Gastroesophageal sphincter (tissue), 3 donors: ENCODE data around the gene RAC2.

Experiments
- EP300 ChIP-seq: sonication (generic); formaldehyde crosslinking; IDR thresholded peaks from one replicate; pipeline ENCODE4 v1.6.1; 2017; ENCODE audit warnings: antibody characterized with exemption, mild to moderate bottlenecking
- POLR2A ChIP-seq, 2 donors: fragments of 450-650 bp; IDR thresholded peaks; one replicate each; pipeline ENCODE4 v1.6.1; 2017; ENCODE audit warnings: antibody characterized with exemption in 2 of 2, mild to moderate bottlenecking in 2 of 2, moderate library complexity in 1 of 2
- TF ChIP-seq, protein P1 (sequence below), 4 experiments: fragments of 200-600 bp in 2 of 4; fragments of 450-650 bp in 2 of 4; sonication (generic) in 1 of 4; IDR thresholded peaks; one replicate each; pipeline ENCODE4 v1.5.1; 2017 to 2019; ENCODE audit warnings: antibody characterized with exemption in 4 of 4, mild to moderate bottlenecking in 2 of 4, moderate library complexity in 2 of 4

DNA sequence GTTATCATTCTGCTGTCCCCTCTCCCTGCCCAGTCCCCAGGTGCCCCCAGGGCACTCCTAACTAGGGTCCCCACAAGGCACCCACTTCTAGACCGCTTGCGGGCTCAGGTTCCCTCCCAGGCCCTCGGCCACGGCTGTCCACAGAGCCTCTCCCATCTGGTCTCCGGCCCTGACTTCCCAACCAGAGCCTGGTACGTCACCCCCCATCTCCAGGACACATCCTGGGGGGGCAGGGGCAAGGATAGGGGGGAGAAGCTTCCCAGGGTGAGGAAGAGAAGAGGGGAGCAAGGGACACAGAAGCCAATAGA, 32.2 kb downstream of the RAC2 start:
- TF ChIP-seq, protein P1, sequence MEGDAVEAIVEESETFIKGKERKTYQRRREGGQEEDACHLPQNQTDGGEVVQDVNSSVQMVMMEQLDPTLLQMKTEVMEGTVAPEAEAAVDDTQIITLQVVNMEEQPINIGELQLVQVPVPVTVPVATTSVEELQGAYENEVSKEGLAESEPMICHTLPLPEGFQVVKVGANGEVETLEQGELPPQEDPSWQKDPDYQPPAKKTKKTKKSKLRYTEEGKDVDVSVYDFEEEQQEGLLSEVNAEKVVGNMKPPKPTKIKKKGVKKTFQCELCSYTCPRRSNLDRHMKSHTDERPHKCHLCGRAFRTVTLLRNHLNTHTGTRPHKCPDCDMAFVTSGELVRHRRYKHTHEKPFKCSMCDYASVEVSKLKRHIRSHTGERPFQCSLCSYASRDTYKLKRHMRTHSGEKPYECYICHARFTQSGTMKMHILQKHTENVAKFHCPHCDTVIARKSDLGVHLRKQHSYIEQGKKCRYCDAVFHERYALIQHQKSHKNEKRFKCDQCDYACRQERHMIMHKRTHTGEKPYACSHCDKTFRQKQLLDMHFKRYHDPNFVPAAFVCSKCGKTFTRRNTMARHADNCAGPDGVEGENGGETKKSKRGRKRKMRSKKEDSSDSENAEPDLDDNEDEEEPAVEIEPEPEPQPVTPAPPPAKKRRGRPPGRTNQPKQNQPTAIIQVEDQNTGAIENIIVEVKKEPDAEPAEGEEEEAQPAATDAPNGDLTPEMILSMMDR (IDR thresholded peaks at IDR 0.05): no peak
- no peak for TF ChIP-seq EP300
- TF ChIP-seq POLR2A (IDR thresholded peaks at IDR 0.05): no peak
